Kasumi-1 (cell line): Measurements from ENCODE around the gene ST6GALNAC6.

Experiments
- DNase-seq, 2 experiments: peaks; one replicate each; lab custom pipeline; 2025; lab: John Stamatoyannopoulos, UW

The ST6GALNAC6 gene

GRCh38 chr9:127934248-127934647 lies 34.8 kb upstream of the ST6GALNAC6 start:
- no peak for DNase-seq

GRCh38 chr9:127931092-127931881 lies 31.9 kb upstream of the ST6GALNAC6 start:
- DNase-seq: no peak

- DNase-seq: peak in 1 of 2 experiments; percentile 10
These were observed 31.1 kb upstream of the ST6GALNAC6 start, which contains the start of gene PIP5KL1 for GRCh38 chr9:127930231-127931091. Gene PIP5KL1 (minus strand): TSS chr9:127930777. CDS start chr9:127930752, 25 bp downstream.

- no peak for DNase-seq
These were observed 30.2 kb upstream of the ST6GALNAC6 start for GRCh38 chr9:127929625-127929979.

GRCh38 chr9:127928676-127929624 lies 29.5 kb upstream of the ST6GALNAC6 start:
- no peak for DNase-seq

GRCh38 chr9:127927988-127928675 lies 28.7 kb upstream of the ST6GALNAC6 start:
- DNase-seq: no peak

- DNase-seq: no peak
These were observed 28.0 kb upstream of the ST6GALNAC6 start for GRCh38 chr9:127927201-127927987.

GRCh38 chr9:127926906-127927200 lies 27.4 kb upstream of the ST6GALNAC6 start:
- no peak for DNase-seq

GRCh38 chr9:127925959-127926905 lies 26.8 kb upstream of the ST6GALNAC6 start:
- DNase-seq: no peak

GRCh38 chr9:127924736-127925444 lies 25.5 kb upstream of the ST6GALNAC6 start:
- DNase-seq: no peak

GRCh38 chr9:127923771-127924170 lies 24.4 kb upstream of the ST6GALNAC6 start:
- no peak for DNase-seq

- DNase-seq: no peak
These were observed 23.6 kb upstream of the ST6GALNAC6 start for GRCh38 chr9:127923046-127923445.

GRCh38 chr9:127921557-127922120 lies 22.2 kb upstream of the ST6GALNAC6 start:
- DNase-seq: peak; percentile 48 to 49

- no peak for DNase-seq
These were observed 21.4 kb upstream of the ST6GALNAC6 start for GRCh38 chr9:127920794-127921193.

GRCh38 chr9:127919253-127919815 lies 19.9 kb upstream of the ST6GALNAC6 start:
- DNase-seq: peak in 1 of 2 experiments; percentile 21

- DNase-seq: peak in 1 of 2 experiments; percentile 17
These were observed 19.0 kb upstream of the ST6GALNAC6 start for GRCh38 chr9:127918183-127919107.

- DNase-seq: no peak
These were observed 18.2 kb upstream of the ST6GALNAC6 start for GRCh38 chr9:127917603-127918002.
